GM23248 (cell line): ENCODE results near the gene LURAP1L. TPM values are rescaled to one million over a fixed set of nuclear protein-coding genes. Genes with fewer than 3 reads are reported as not detected.

ENCODE experiments used
- DNase-seq: peaks from one replicate; pipeline ENCODE4 v3.0.0-alpha.2; 2015
- H2AFZ ChIP-seq: fragments of 200-600 bp; sonication (generic); 2 replicates; pipeline ENCODE4 v1.6.1; 2016; ENCODE audit warnings: antibody characterized with exemption
- H3F3A ChIP-seq: fragments of 200-600 bp; sonication (generic); 2 replicates; pipeline ENCODE4 v1.6.1; 2016; ENCODE audit warnings: mild to moderate bottlenecking, antibody characterized with exemption, mixed run types; ENCODE audit not compliant: insufficient read depth
- H3K27ac ChIP-seq: fragments of 200-600 bp; sonication (generic); 2 replicates; pipeline ENCODE4 v1.5.1; 2016; ENCODE audit warnings: mild to moderate bottlenecking
- H3K27me3 ChIP-seq: fragments of 200-600 bp; sonication (generic); replicated peaks from 2 replicates; pipeline ENCODE4 v1.6.1; 2016; ENCODE audit warnings: mild to moderate bottlenecking; ENCODE audit not compliant: insufficient read depth
- H3K36me3 ChIP-seq: fragments of 200-600 bp; sonication (generic); 2 replicates; pipeline ENCODE4 v1.6.1; 2016; ENCODE audit warnings: low read depth, mild to moderate bottlenecking
- H3K4me1 ChIP-seq: fragments of 200-600 bp; sonication (generic); 2 replicates; pipeline ENCODE4 v1.6.1; 2016; ENCODE audit warnings: mild to moderate bottlenecking; ENCODE audit not compliant: insufficient read depth
- H3K4me2 ChIP-seq: fragments of 200-600 bp; sonication (generic); one replicate; pipeline ENCODE4 v1.6.1; 2016; ENCODE audit warnings: mild to moderate bottlenecking; ENCODE audit not compliant: unreplicated experiment
- H3K4me3 ChIP-seq: fragments of 200-600 bp; sonication (generic); 2 replicates; pipeline ENCODE4 v1.5.1; 2016; ENCODE audit warnings: mild to moderate bottlenecking
- H3K79me2 ChIP-seq: fragments of 200-600 bp; sonication (generic); 2 replicates; pipeline ENCODE4 v1.6.1; 2016; ENCODE audit warnings: mild to moderate bottlenecking; ENCODE audit not compliant: insufficient read depth
- H3K9ac ChIP-seq: fragments of 200-600 bp; sonication (generic); 2 replicates; pipeline ENCODE4 v1.6.1; 2016; ENCODE audit warnings: mild to moderate bottlenecking
- H3K9me2 ChIP-seq: fragments of 200-600 bp; sonication (generic); 2 replicates; pipeline ENCODE4 v1.6.1; 2016; ENCODE audit warnings: mixed run types, mild to moderate bottlenecking, moderate library complexity; ENCODE audit not compliant: insufficient read depth
- H3K9me3 ChIP-seq: fragments of 200-600 bp; sonication (generic); one replicate; pipeline ENCODE4 v1.6.1; 2017; ENCODE audit warnings: low read depth
- H4K20me1 ChIP-seq: fragments of 200-600 bp; sonication (generic); 2 replicates; pipeline ENCODE4 v1.6.0; 2016; ENCODE audit not compliant: insufficient read depth
- EZH2 ChIP-seq: fragments of 200-600 bp; sonication (generic); IDR thresholded peaks from 2 replicates; pipeline ENCODE4 v1.6.1; 2018; ENCODE audit warnings: antibody characterized with exemption, mild to moderate bottlenecking; ENCODE audit not compliant: insufficient read depth, poor library complexity, severe bottlenecking
- EZH2phosphoT487 ChIP-seq: fragments of 200-600 bp; sonication (generic); IDR thresholded peaks from 2 replicates; pipeline ENCODE4 v1.6.1; 2018; ENCODE audit warnings: antibody characterized with exemption, moderate library complexity, mild to moderate bottlenecking, low read depth; ENCODE audit not compliant: insufficient read depth
- WGBS, 2 experiments: methylation state at CpG; one replicate each; pipeline ENCODE4 v1.1.6; 2015 to 2017; ENCODE audit warnings: low lambda C conversion rate in 2 of 2, low coverage in 1 of 2; ENCODE audit errors: missing lambda C conversion rate in 2 of 2; 5-methylcytosine and 5-hydroxymethylcytosine counted together
- in situ Hi-C: fragments of 300-500 bp; cut with MboI; formaldehyde crosslinking; loops from 2 replicates; pipeline ENCODE4 v1.15.0; 2020
- polyA plus RNA-seq: library from polyadenylated mRNA; unstranded; fragments of >200 nt; fragmentation: Nextera tagmentation; extraction: Ambion mirVana; gene quantifications from 2 replicates; pipeline ENCODE4 v1.2.1, GENCODE V29; 2016
- total RNA-seq: library from RNA; depleted of rRNA; stranded (reverse); fragments of >200 nt; shearing (Covaris generic); gene quantifications from 2 replicates; pipeline ENCODE4 v1.2.3, GENCODE V29; 2014

LURAP1L gene
- total and polyA plus RNA-seq, 2 experiments from 2014 or later: 16.2 to 26.8 TPM

DNA sequence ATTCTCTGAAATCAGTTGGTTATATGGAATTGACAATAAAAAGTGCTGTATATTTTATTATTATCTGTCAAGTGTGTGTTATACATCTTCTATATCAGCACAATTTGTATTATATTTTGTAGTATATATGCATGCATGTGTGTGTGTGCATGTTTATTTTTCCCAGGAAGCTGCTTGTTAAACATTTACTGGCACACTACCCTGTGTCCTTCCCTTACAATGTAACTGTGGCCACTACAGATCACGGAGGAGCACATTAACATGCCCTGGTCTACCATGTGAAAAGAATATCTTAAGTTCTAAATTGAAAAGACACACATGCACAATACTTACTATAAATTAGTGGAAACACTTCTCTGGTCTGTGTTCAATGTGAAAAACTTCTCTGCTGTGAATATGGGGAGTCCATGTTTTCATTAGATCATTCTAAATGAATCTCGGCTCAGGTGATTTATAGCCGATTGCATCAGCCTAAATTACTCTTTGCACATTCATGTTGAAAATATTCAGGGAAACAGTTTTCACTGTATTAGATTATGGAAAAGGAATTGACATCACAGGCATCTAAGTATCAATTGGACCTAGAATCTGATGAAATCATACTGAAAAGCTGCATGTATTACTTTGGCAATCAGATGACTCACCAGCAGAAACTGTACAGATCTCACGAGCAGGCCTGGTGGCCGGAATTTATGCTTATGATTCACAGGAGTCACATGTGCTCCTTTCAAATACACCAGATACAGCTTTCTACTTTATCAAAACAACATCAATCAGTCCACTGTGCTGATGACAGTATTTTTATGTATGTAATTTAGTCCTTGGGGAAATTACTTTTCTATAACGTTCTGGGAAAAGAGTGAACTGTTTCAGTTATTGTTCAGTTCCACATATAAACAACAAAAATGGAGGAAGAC, 39.4 kb downstream of the LURAP1L start:
- 8 to 9% methylated on average over 6 of the region's 6 CpGs for WGBS, 2 experiments
- in situ Hi-C loops: no loop called here
- H3K9me3 ChIP-seq: no peaks in the 10 kb centered on the region
- TF ChIP-seq EZH2: no peak
- 0 out of 2 replicates have a peak, but pooled peaks have one; percentile 67 for TF ChIP-seq EZH2phosphoT487
- H3K9ac ChIP-seq: peak overlapping the region; percentile 79
- no peaks in the 10 kb centered on the region for H4K20me1 ChIP-seq
- peak overlapping the region; percentile 80 for H3K4me2 ChIP-seq
- peaks cover 74% of the 10 kb centered on the region for H3K4me1 ChIP-seq
- H3K27ac ChIP-seq: peak overlapping the region; percentile 95
- H3K9me2 ChIP-seq: no peaks in the 10 kb centered on the region
- DNase-seq: peak; percentile 99
- H3K79me2 ChIP-seq: peaks cover 69% of the 10 kb centered on the region
- no peaks in the 10 kb centered on the region for H3K27me3 ChIP-seq
- H3F3A ChIP-seq: peaks cover 67% of the 10 kb centered on the region
- 0 out of 2 replicates have a peak, but pooled peaks cover 5% of the 10 kb centered on the region for H3K36me3 ChIP-seq
- peak overlapping the region; percentile 50 for H3K4me3 ChIP-seq
- H2AFZ ChIP-seq: peak overlapping the region; percentile 49; the same call in 1 of the 2 replicates

DNA sequence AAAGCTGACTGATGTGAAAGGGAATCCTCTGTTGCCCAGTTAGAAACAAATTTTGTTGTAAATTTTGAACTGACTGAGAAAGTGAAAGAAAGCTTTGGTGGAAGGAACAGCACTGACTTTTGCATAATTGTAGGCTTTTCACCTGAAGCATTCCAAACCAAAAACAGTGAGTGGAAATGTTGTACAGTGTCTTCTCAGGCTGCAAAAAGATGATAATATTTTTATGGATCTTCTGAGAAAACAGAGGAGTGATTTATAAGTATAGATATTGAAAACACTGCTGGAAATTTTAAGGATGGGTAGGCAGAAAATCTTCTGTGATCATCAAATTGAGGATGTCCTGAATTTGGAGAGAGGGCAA, 40.0 kb downstream of the LURAP1L start:
- peaks cover 69% of the 10 kb centered on the region for H3F3A ChIP-seq
- no peaks in the 10 kb centered on the region for H3K9me3 ChIP-seq
- in situ Hi-C loops: no loop called here
- H3K36me3 ChIP-seq: 0 out of 2 replicates have a peak, but pooled peaks cover 5% of the 10 kb centered on the region
- H3K9ac ChIP-seq: peak overlapping the region; percentile 79
- TF ChIP-seq EZH2: no peak
- TF ChIP-seq EZH2phosphoT487: no peak
- no peaks in the 10 kb centered on the region for H3K27me3 ChIP-seq
- no peaks in the 10 kb centered on the region for H3K9me2 ChIP-seq
- no peaks in the 10 kb centered on the region for H4K20me1 ChIP-seq
- no peak for DNase-seq
- H3K4me2 ChIP-seq: peak overlapping the region; percentile 80
- H3K4me3 ChIP-seq: peak overlapping the region; percentile 50
- peaks cover 81% of the 10 kb centered on the region for H3K4me1 ChIP-seq
- peak overlapping the region; percentile 49; the same call in 1 of the 2 replicates for H2AFZ ChIP-seq
- peaks cover 62% of the 10 kb centered on the region for H3K79me2 ChIP-seq
- peak overlapping the region; percentile 95 for H3K27ac ChIP-seq

DNA sequence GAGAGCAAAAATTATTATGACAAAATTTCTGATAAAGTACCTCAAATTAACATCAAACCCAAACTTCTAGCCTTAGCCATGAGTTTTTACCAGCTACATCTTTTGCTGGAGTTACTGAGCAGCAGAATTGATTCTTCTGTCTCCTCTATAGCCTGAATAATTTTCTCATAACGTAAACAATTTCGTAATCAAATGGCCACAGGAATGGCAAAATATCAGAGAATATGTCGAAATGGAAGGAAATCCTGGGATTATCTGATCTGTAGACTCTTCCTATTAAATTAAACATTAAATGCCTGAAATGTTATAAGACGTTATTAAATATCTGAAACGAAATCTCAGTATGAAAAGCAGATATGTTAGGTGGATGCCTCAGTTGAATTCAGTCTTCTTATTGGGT, 41.1 kb downstream of the LURAP1L start:
- peaks cover 76% of the 10 kb centered on the region for H3F3A ChIP-seq
- H3K9me2 ChIP-seq: no peaks in the 10 kb centered on the region
- H3K27me3 ChIP-seq: no peaks in the 10 kb centered on the region
- 0 out of 2 replicates have a peak, but pooled peaks cover 5% of the 10 kb centered on the region for H3K36me3 ChIP-seq
- peak; percentile 31 for DNase-seq
- no peak for TF ChIP-seq EZH2phosphoT487
- peak overlapping the region; percentile 80 for H3K4me2 ChIP-seq
- WGBS, 2 experiments: 77 to 82% methylated on average over 5 of the region's 5 CpGs
- in situ Hi-C loops: no loop called here
- peak overlapping the region; percentile 79 for H3K9ac ChIP-seq
- H3K27ac ChIP-seq: peak overlapping the region; percentile 95
- H3K79me2 ChIP-seq: peaks cover 58% of the 10 kb centered on the region
- H3K4me1 ChIP-seq: peaks cover 83% of the 10 kb centered on the region
- H3K9me3 ChIP-seq: no peaks in the 10 kb centered on the region
- H2AFZ ChIP-seq: no peak overlapping the region
- no peaks in the 10 kb centered on the region for H4K20me1 ChIP-seq
- no peak overlapping the region for H3K4me3 ChIP-seq

DNA sequence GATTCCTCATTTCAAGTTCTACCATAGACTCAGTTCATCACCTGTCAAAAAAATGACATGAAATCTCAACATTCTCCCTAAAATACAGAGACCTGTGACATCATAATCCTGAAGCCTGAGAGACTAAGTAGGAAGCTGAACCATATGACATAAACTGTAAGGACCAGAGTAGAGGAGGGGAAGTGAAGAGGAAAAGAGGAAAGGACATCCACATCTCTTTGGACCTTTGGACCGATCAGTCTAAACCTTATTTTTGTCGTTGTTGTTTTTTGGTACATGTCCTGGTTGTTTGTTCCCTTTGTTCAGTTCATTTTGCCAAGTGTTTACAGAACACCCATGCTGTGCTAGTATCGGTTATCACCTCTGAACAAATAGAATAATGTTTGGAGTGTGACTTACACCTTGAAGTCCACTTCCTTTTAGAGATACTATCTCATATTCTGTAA, 41.9 kb downstream of the LURAP1L start:
- Histone ChIP-seq H3K4me2 (no peak overlapping the region), H3K27ac (peak overlapping the region; percentile 95), H3K9me2 (no peaks in the 10 kb centered on the region), H3K9ac (no peak overlapping the region), H3K4me1 (peaks cover 85% of the 10 kb centered on the region), H4K20me1 (no peaks in the 10 kb centered on the region), H3K4me3 (no peak overlapping the region), H3K79me2 (peaks cover 58% of the 10 kb centered on the region), H3K36me3 (0 out of 2 replicates have a peak, but pooled peaks cover 8% of the 10 kb centered on the region), H3K9me3 (no peaks in the 10 kb centered on the region), H3K27me3 (no peaks in the 10 kb centered on the region), H3F3A (peaks cover 83% of the 10 kb centered on the region), H2AFZ (no peak overlapping the region)
- TF ChIP-seq EZH2 (no peak), EZH2phosphoT487 (no peak)
- 94 to 98% methylated on average over 3 of the region's 3 CpGs for WGBS, 2 experiments
- no peak for DNase-seq
- in situ Hi-C loops: no loop called here
